HG02852 (cell line): Measurements from ENCODE around the gene ZHX3.

ENCODE experiments used
- ATAC-seq: cut with Tn5 transposase; IDR thresholded peaks from one replicate; pipeline ENCODE4 v1.9.1; 2021; ENCODE audit warnings: mild to moderate bottlenecking, moderate library complexity; ENCODE audit not compliant: unreplicated experiment

Gene ZHX3

GRCh38 chr20:41304424-41305079 is 13.0 kb downstream of the ZHX3 start:
- no peak for ATAC-seq

- no peak for ATAC-seq
Observed at GRCh38 chr20:41304002-41304401, 13.5 kb downstream of the ZHX3 start.

GRCh38 chr20:41300886-41301285 is 16.6 kb downstream of the ZHX3 start:
- ATAC-seq: no peak

GRCh38 chr20:41300383-41300782 is 17.1 kb downstream of the ZHX3 start:
- ATAC-seq: no peak

- ATAC-seq: no peak
Observed at GRCh38 chr20:41299899-41300298, 17.6 kb downstream of the ZHX3 start.

- ATAC-seq: no peak
Observed at GRCh38 chr20:41293269-41294037, 24.1 kb downstream of the ZHX3 start.

- no peak for ATAC-seq
Observed at GRCh38 chr20:41290804-41291389, 26.6 kb downstream of the ZHX3 start.

- no peak for ATAC-seq
Observed at GRCh38 chr20:41287327-41287726, 30.2 kb downstream of the ZHX3 start.

GRCh38 chr20:41286240-41286851 is 31.2 kb downstream of the ZHX3 start:
- no peak for ATAC-seq

GRCh38 chr20:41279546-41280225 is 37.8 kb downstream of the ZHX3 start:
- ATAC-seq: no peak

GRCh38 chr20:41278936-41279335 is 38.6 kb downstream of the ZHX3 start:
- no peak for ATAC-seq

GRCh38 chr20:41277049-41277448 is 40.5 kb downstream of the ZHX3 start:
- ATAC-seq: no peak

GRCh38 chr20:41276317-41276751 is 41.2 kb downstream of the ZHX3 start:
- ATAC-seq: no peak

GRCh38 chr20:41275301-41275731 is 42.2 kb downstream of the ZHX3 start:
- no peak for ATAC-seq

GRCh38 chr20:41274152-41274551 is 43.4 kb downstream of the ZHX3 start:
- ATAC-seq: no peak

- ATAC-seq: no peak
Observed at GRCh38 chr20:41273445-41273844, 44.1 kb downstream of the ZHX3 start.

GRCh38 chr20:41272339-41272738 is 45.2 kb downstream of the ZHX3 start:
- no peak for ATAC-seq

- ATAC-seq: no peak
Observed at GRCh38 chr20:41268917-41269652, 48.4 kb downstream of the ZHX3 start.

GRCh38 chr20:41268402-41268801 is 49.1 kb downstream of the ZHX3 start:
- ATAC-seq: no peak

- ATAC-seq: no peak
Observed at GRCh38 chr20:41265938-41266337, 51.6 kb downstream of the ZHX3 start.
